ENCODE measurements around the gene TF. TPM values are rescaled to one million over a fixed set of nuclear protein-coding genes. Genes with fewer than 3 reads are reported as not detected.
A peak's percentile ranks its signal among the peaks of the same experiment; 100 is the strongest.

TF gene
- total and polyA plus RNA-seq, 2 experiments from 2014 or later = 0.05 TPM; not detected in 1

GRCh38 chr3:133797396-133798105, 51.4 kb downstream of the TF start:
- Histone ChIP-seq H3K9me2 (ENCODE audit: insufficient read depth) (no peaks in the 10 kb centered on the region), H3K4me1 (ENCODE audit: insufficient read depth) (no peaks in the 10 kb centered on the region), H3K9me3 (ENCODE audit: low read depth) (no peaks in the 10 kb centered on the region), H3K27ac (no peak overlapping the region), H3F3A (ENCODE audit: insufficient read depth) (no peaks in the 10 kb centered on the region), H2AFZ (no peak overlapping the region), H3K9ac (no peak overlapping the region), H3K27me3 (replicated peaks; ENCODE audit: insufficient read depth) (0 out of 2 replicates have a peak, but pooled peaks cover 15% of the 10 kb centered on the region), H3K36me3 (ENCODE audit: low read depth) (no peaks in the 10 kb centered on the region), H3K4me2 (ENCODE audit: unreplicated experiment) (no peak overlapping the region), H3K4me3 (no peak overlapping the region), H3K79me2 (ENCODE audit: insufficient read depth) (no peaks in the 10 kb centered on the region), H4K20me1 (ENCODE audit: insufficient read depth) (no peaks in the 10 kb centered on the region)
- 29 to 37% methylated on average over 3 of the region's 3 CpGs for WGBS, 2 experiments (ENCODE audit: low coverage in 1 of 2, low lambda C conversion rate in 2 of 2, missing lambda C conversion rate in 2 of 2)
- no peak for DNase-seq
- in situ Hi-C loops (cut with MboI) = no loop called here
- no peak for TF ChIP-seq EZH2 (IDR thresholded peaks at IDR 0.05; ENCODE audit: insufficient read depth, poor library complexity, severe bottlenecking)
- no peak for TF ChIP-seq EZH2phosphoT487 (IDR thresholded peaks at IDR 0.05; ENCODE audit: insufficient read depth, low read depth)

GRCh38 chr3:133799794-133800585, 53.8 kb downstream of the TF start:
- WGBS, 2 experiments (ENCODE audit: low coverage in 1 of 2, low lambda C conversion rate in 2 of 2, missing lambda C conversion rate in 2 of 2) = 51 to 55% methylated on average over 7 of the region's 7 CpGs
- Histone ChIP-seq H3K4me1 (ENCODE audit: insufficient read depth) (no peaks in the 10 kb centered on the region), H4K20me1 (ENCODE audit: insufficient read depth) (no peaks in the 10 kb centered on the region), H3K79me2 (ENCODE audit: insufficient read depth) (no peaks in the 10 kb centered on the region), H3K9ac (no peak overlapping the region), H3K27me3 (replicated peaks; ENCODE audit: insufficient read depth) (0 out of 2 replicates have a peak, but pooled peaks cover 15% of the 10 kb centered on the region), H3K9me2 (ENCODE audit: insufficient read depth) (no peaks in the 10 kb centered on the region), H3K36me3 (ENCODE audit: low read depth) (no peaks in the 10 kb centered on the region), H2AFZ (no peak overlapping the region), H3K27ac (no peak overlapping the region), H3K9me3 (ENCODE audit: low read depth) (no peaks in the 10 kb centered on the region), H3K4me2 (ENCODE audit: unreplicated experiment) (no peak overlapping the region), H3F3A (ENCODE audit: insufficient read depth) (no peaks in the 10 kb centered on the region), H3K4me3 (no peak overlapping the region)
- no peak for TF ChIP-seq EZH2 (IDR thresholded peaks at IDR 0.05; ENCODE audit: insufficient read depth, poor library complexity, severe bottlenecking)
- no peak for TF ChIP-seq EZH2phosphoT487 (IDR thresholded peaks at IDR 0.05; ENCODE audit: insufficient read depth, low read depth)
- in situ Hi-C loops (cut with MboI) = loop anchor here (25.0 kb wide), 1 partner anchor 338 kb away; no protein-coding TSS in a partner anchor
- DNase-seq = peak; percentile 57

GRCh38 chr3:133803469-133803868, 57.3 kb downstream of the TF start:
- H3K27ac ChIP-seq = no peak overlapping the region
- no peak overlapping the region for H3K9ac ChIP-seq
- no peaks in the 10 kb centered on the region for H3K9me3 ChIP-seq (ENCODE audit: low read depth)
- H3K4me2 ChIP-seq (ENCODE audit: unreplicated experiment) = no peak overlapping the region
- H3K4me1 ChIP-seq (ENCODE audit: insufficient read depth) = peaks cover 12% of the 10 kb centered on the region; the same call in 1 of the 2 replicates
- no peak for TF ChIP-seq EZH2phosphoT487 (IDR thresholded peaks at IDR 0.05; ENCODE audit: insufficient read depth, low read depth)
- TF ChIP-seq EZH2 (IDR thresholded peaks at IDR 0.05; ENCODE audit: insufficient read depth, poor library complexity, severe bottlenecking) = no peak
- H4K20me1 ChIP-seq (ENCODE audit: insufficient read depth) = no peaks in the 10 kb centered on the region; the same call in 1 of the 2 replicates
- in situ Hi-C loops (cut with MboI) = loop anchor here (25.0 kb wide), 1 partner anchor 341 kb away; no protein-coding TSS in a partner anchor
- no peak for DNase-seq
- H3K79me2 ChIP-seq (ENCODE audit: insufficient read depth) = peaks cover 28% of the 10 kb centered on the region
- H3K4me3 ChIP-seq = no peak overlapping the region
- H3F3A ChIP-seq (ENCODE audit: insufficient read depth) = no peaks in the 10 kb centered on the region
- H3K36me3 ChIP-seq (ENCODE audit: low read depth) = peaks cover 12% of the 10 kb centered on the region
- no peaks in the 10 kb centered on the region for H3K9me2 ChIP-seq (ENCODE audit: insufficient read depth)
- WGBS, 2 experiments (ENCODE audit: low coverage in 1 of 2, low lambda C conversion rate in 2 of 2, missing lambda C conversion rate in 2 of 2) = 78 to 81% methylated on average over 5 of the region's 5 CpGs
- 0 out of 2 replicates have a peak, but pooled peaks cover 6% of the 10 kb centered on the region for H3K27me3 ChIP-seq (replicated peaks; ENCODE audit: insufficient read depth)
- H2AFZ ChIP-seq = no peak overlapping the region

GRCh38 chr3:133804896-133805295, 58.7 kb downstream of the TF start:
- no peak overlapping the region for H3K4me3 ChIP-seq
- no peaks in the 10 kb centered on the region for H3K9me3 ChIP-seq (ENCODE audit: low read depth)
- peaks cover 40% of the 10 kb centered on the region for H3K79me2 ChIP-seq (ENCODE audit: insufficient read depth)
- H3K27me3 ChIP-seq (replicated peaks; ENCODE audit: insufficient read depth) = no peaks in the 10 kb centered on the region
- no peaks in the 10 kb centered on the region for H3K9me2 ChIP-seq (ENCODE audit: insufficient read depth)
- in situ Hi-C loops (cut with MboI) = loop anchor here (25.0 kb wide), 1 partner anchor 343 kb away; no protein-coding TSS in a partner anchor
- no peak for TF ChIP-seq EZH2phosphoT487 (IDR thresholded peaks at IDR 0.05; ENCODE audit: insufficient read depth, low read depth)
- no peak for TF ChIP-seq EZH2 (IDR thresholded peaks at IDR 0.05; ENCODE audit: insufficient read depth, poor library complexity, severe bottlenecking)
- no peaks in the 10 kb centered on the region for H3F3A ChIP-seq (ENCODE audit: insufficient read depth)
- H3K36me3 ChIP-seq (ENCODE audit: low read depth) = peaks cover 22% of the 10 kb centered on the region
- H3K9ac ChIP-seq = no peak overlapping the region
- no peaks in the 10 kb centered on the region; the same call in 1 of the 2 replicates for H4K20me1 ChIP-seq (ENCODE audit: insufficient read depth)
- peak overlapping the region; percentile 90 for H3K4me2 ChIP-seq (ENCODE audit: unreplicated experiment)
- DNase-seq = no peak
- H3K27ac ChIP-seq = no peak overlapping the region
- peaks cover 12% of the 10 kb centered on the region; the same call in 1 of the 2 replicates for H3K4me1 ChIP-seq (ENCODE audit: insufficient read depth)
- WGBS, 2 experiments (ENCODE audit: low coverage in 1 of 2, low lambda C conversion rate in 2 of 2, missing lambda C conversion rate in 2 of 2) = 59 to 64% methylated on average over 4 of the region's 4 CpGs
- peak overlapping the region; percentile 90 for H2AFZ ChIP-seq

Measured in GM23248 (cell line).